MM.1S (cell line): ENCODE results near the gene CSNK1G3.

ENCODE experiments used
- EZH2 ChIP-seq: fragments of 300-600 bp; sonication (generic); optimal IDR thresholded peaks from 2 replicates; pipeline ENCODE3; 2017; ENCODE audit warnings: low read depth, mild to moderate bottlenecking, antibody characterized with exemption, low read length, mixed read lengths
- TF ChIP-seq, protein P1 (sequence below): fragments of 300-600 bp; sonication (generic); IDR thresholded peaks from 2 replicates; pipeline ENCODE4 v1.5.1; 2016; ENCODE audit warnings: antibody characterized with exemption, low read length, mixed read lengths

DNA sequence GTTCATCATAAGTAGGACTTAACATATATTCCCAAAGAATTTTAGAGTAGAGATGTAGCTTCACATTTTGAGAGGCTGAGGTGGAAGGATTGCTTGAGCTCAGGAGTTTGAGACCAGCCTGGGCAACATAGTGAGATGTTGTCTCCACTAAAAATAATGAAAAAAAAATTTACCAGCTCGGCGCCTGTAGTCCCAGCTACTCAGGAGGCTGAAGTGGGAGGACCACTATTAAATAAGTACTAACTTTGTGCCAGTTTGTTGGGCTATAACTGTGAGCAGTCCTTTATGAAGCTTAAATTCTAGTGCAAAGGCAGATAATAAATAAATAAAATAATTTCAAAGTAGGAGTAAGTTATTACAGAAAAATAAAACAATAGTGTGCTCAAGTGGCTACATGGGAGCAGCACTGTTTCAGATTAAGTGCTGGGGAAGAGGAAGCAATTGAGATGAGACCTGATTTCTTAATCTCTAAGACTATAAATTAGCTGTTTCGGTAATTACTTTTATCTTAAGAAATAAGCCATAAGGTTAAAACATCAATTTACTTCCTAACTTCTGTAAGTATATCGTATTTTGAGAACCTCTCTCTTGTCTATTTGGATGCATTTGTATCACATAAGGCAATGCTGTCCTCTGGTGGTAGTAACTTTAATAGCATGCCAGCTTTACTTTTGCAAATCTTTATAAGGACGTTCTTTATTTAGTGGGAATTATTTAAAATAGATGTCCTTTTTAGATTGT, 98.9 kb downstream of the CSNK1G3 start:
- TF ChIP-seq, protein P1, sequence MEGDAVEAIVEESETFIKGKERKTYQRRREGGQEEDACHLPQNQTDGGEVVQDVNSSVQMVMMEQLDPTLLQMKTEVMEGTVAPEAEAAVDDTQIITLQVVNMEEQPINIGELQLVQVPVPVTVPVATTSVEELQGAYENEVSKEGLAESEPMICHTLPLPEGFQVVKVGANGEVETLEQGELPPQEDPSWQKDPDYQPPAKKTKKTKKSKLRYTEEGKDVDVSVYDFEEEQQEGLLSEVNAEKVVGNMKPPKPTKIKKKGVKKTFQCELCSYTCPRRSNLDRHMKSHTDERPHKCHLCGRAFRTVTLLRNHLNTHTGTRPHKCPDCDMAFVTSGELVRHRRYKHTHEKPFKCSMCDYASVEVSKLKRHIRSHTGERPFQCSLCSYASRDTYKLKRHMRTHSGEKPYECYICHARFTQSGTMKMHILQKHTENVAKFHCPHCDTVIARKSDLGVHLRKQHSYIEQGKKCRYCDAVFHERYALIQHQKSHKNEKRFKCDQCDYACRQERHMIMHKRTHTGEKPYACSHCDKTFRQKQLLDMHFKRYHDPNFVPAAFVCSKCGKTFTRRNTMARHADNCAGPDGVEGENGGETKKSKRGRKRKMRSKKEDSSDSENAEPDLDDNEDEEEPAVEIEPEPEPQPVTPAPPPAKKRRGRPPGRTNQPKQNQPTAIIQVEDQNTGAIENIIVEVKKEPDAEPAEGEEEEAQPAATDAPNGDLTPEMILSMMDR, result peak; percentile 96
- no peak for TF ChIP-seq EZH2
